GM18505 (cell line): ENCODE measurements around the gene MBD3L4.
A peak's percentile ranks its signal among the peaks of the same experiment; 100 is the strongest.
"Not testable (repeated sequence)": the region's sequence is repeated elsewhere in the genome, so short reads cannot be mapped to it uniquely, and the experiment has no call there.

Source experiments
- ATAC-seq: cut with Tn5 transposase; IDR thresholded peaks from one replicate; pipeline ENCODE4 v1.9.1; 2021; ENCODE audit not compliant: unreplicated experiment
- POLR2A ChIP-seq: IDR thresholded peaks from 4 replicates; pipeline ENCODE4 v1.6.1; 2011; ENCODE audit warnings: borderline replicate concordance; ENCODE audit not compliant: insufficient read depth, insufficient read length; ENCODE audit errors: extremely low read depth

The MBD3L4 gene

GRCh38 chr19:7040079-7040478, at the start of gene MBD3L4:
Gene MBD3L4 (minus strand): TSS chr19:7040179. CDS start chr19:7040144, 35 bp downstream.
- not testable (repeated sequence) for ATAC-seq

GRCh38 chr19:7088999-7089398, 49.0 kb upstream of the MBD3L4 start:
- no peak for ATAC-seq
- no peak for TF ChIP-seq POLR2A

DNA sequence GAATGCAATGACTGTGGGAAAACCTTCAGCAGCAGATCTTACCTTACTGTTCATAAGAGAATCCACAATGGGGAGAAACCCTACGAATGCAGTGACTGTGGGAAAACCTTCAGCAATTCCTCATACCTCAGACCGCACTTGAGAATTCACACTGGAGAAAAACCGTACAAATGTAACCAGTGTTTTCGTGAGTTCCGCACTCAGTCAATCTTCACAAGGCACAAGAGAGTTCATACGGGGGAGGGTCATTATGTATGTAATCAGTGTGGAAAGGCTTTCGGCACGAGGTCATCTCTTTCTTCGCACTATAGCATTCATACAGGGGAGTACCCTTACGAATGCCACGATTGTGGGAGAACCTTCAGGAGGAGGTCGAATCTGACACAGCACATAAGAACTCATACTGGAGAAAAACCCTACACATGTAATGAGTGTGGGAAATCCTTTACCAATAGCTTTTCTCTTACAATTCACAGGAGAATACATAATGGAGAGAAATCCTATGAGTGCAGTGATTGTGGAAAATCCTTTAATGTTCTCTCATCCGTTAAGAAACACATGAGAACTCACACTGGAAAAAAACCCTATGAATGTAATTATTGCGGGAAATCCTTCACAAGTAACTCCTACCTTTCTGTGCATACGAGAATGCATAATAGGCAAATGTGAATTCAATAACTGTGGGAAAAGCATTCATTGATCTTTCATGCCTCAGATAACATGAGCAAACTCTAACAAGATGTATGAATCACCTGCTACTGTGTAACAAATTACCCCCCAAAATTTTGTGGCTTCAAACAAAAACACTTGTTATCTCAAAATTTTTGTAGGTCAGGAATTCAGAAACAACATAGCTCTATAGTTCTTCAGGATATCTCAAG, 43.3 kb upstream of the MBD3L4 start:
- no peak for ATAC-seq
- no peak for TF ChIP-seq POLR2A

GRCh38 chr19:7078008-7078407, 38.0 kb upstream of the MBD3L4 start:
- TF ChIP-seq POLR2A: no peak
- ATAC-seq: no peak

DNA sequence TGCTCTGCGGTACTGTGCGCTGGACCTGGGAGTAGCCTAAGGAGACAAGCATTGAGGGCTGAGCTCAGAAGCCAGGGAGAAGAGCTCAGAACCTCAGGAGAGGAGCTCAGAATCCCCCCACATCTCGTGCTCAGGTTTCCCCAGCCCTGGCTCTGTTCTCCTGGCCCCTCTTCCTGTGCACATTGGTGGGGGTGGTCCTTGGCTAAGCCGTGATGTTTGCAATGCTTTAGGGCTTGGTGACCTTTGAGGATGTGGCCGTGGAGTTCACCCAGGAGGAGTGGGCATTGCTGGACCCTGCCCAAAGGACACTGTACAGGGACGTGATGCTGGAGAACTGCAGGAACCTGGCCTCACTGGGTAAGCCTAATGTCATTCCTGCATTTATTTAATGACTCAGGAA, 36.2 kb upstream of the MBD3L4 start:
- ATAC-seq: no peak
- TF ChIP-seq POLR2A: no peak

DNA sequence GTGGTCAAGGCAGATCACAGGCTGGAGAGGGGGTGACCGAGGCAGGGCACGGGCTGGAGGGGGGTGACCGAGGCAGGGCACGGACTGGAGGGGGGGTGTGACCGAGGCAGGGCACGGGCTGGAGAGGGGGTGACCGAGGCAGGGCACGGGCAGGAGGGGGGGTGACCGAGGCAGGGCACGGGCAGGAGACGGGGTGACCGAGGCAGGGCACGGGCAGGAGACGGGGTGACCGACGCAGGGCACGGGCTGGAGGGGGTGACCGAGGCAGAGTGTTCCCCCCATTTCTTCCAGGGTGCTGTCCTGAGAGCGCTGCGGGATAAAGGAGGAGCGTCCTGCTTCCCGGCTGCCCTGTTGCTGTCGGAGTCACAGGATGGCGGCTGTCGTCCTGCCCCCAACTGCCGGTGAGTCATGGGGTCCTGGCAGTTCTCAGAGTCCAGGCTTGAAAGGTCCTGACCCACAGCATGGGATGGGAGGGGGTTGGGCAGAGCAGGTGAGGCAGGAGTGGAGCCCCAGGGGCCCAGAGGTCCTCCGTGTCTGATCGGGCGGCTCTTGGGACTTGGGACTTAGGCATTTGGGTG, 34.8 kb upstream of the MBD3L4 start:
- no peak for ATAC-seq
- no peak for TF ChIP-seq POLR2A

DNA sequence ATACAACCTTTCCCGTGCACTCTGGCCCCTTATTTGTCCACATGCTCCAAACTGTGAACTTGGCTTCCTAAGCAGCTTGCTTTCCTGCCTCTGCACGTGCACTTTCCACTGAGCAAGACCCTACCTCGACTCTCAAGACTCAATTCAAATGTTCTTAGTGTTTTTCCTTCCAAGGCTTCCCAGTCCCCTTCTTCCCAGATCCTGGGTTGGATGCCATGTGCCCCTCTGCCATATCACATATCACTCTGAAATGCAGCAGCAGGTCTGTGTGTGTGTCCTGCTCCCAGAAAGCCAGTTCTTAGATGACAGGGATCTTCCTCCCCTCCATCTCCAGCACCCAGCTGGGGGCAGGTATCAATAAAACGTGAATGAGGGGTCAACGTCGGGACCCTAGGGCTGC, 32.6 kb upstream of the MBD3L4 start:
- no peak for ATAC-seq
- TF ChIP-seq POLR2A: no peak

DNA sequence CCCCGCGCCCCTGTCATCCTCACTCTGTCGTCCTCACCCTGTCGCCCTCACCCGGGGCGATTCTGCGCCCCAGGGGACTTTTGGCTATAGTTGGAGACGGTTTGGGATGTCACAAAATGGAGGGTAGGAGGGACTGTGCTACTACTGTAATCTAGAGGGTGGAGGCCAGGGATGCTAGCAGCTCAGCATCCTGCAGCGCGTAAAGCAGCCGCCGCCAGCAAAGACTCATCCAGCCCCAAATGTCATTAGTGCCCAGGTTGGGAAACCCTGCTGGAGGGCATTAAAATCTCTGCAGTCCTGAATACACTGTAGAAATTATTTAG, 29.9 kb upstream of the MBD3L4 start:
- no peak for TF ChIP-seq POLR2A
- ATAC-seq: peak; percentile 26

DNA sequence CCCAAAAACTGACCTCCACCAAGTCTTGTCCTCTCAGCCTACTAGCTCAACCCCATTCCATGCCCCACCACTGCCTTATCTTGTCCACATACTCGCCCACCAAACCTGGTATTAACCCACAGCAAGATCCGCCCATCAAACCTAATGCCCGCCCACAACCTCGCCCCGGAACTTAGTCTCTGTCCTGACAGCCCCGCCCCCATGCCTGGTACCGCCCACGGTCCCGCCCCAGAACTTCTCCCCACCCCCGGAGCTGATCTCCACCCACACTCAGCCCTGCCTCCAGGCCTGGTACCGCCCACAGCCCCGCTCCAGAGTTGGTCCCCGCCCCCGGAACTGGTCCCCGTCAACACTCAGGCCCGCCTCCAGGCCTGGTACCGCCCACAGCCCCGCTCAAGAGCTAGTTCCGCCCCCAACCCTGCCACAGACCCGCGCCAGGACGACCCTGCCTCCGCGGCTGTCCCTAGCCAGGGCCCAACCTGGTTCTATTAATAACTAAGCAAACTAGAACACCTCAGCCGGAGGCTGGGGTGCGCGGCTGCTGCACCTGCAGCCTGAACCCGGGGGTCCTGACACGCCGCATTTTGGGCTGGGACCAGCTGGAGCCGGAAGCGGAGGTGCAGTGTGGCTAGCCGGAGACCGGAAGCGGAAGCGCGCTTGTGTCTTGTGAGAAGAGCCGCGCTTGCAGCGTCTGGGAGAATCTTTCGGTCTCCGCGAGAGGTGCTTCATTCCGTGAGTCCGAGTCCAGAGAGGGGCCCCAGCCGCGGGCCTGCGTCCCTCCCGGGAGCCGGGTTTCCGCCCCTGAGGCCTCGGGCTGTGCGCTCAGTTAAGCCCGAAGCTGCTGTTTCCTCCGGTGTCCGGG, 29.3 kb upstream of the MBD3L4 start, which contains the start of gene ZNF557:
Gene ZNF557 (plus strand): TSS at position 662 of the 862 bp plus-strand sequence. CDS start 5,372 bp downstream, outside the sequence.
- peak; percentile 90 for ATAC-seq
- peak; percentile 96 for TF ChIP-seq POLR2A

GRCh38 chr19:7068599-7068998, 28.6 kb upstream of the MBD3L4 start:
- TF ChIP-seq POLR2A: no peak
- ATAC-seq: no peak

DNA sequence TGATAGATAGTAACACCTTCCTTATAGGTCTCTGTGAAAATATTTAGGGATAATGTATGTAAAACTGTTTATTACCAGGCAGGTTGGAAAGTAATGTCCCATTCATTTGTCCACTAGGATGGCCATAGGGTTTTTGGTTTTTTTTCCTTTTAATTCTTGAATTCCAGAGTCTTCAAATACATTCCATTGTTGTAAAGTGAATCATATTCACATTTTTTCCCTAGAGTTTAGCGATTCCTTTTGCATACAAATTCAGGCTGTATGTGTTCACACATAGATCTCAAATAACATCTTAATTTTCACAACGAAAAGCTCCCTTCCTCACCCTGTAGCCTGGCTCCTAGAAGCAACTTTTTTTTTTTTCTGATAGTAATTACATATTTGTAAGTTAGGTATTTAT, 27.7 kb upstream of the MBD3L4 start:
- TF ChIP-seq POLR2A: no peak
- no peak for ATAC-seq

DNA sequence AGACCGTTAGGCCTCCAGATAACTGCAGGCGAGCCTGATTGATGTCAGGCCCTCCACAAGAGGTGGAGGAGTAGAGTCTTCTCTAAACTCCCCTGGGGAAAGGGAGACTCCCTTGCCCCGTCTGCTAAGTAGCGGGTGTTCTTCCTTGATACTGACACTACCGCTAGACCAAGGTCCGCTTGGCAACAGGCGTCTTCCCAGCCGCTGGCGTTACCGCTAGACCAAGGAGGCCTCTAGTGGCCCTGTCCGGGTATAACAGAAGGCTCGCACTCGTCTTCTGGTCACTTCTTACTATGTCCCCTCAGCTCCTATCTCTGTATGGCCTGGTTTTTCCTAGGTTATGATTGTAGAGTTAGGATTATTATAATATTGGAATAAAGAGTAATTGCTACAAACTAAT, 27.1 kb upstream of the MBD3L4 start:
- ATAC-seq: not testable (repeated sequence)

- no peak for ATAC-seq
- no peak for TF ChIP-seq POLR2A
These were observed 23.9 kb upstream of the MBD3L4 start for GRCh38 chr19:7063764-7064418.
